ENCODE data around the gene ANKFY1.
"Not testable (repeated sequence)": the region's sequence is repeated elsewhere in the genome, so short reads cannot be mapped to it uniquely, and the experiment has no call there.

ANKFY1 gene

GRCh38 chr17:4256952-4257351, 6.8 kb downstream of the ANKFY1 start:
- no peak for DNase-seq (ENCODE audit: low read depth)

DNA sequence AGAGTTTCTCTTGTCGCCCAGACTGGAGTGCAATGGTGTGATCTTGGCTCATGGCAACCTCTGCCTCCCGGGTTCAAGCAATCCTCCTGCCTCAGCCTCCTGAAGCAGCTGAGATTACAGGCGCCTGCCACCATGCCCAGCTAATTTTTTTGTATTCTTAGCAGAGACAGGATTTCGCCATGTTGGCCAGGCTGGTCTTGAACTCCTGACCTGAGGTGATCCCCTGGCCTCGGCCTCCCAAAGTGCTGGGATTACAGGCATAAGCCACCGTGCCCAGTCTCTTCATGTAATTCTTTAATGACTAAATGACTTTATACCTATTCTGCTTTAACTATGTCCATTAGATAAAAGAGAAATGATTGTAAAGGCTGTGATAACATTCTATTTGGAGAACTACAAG, 8.5 kb downstream of the ANKFY1 start:
- DNase-seq (ENCODE audit: low read depth), result not testable (repeated sequence)

- DNase-seq (ENCODE audit: low read depth), result no peak
These were observed 12.9 kb downstream of the ANKFY1 start for GRCh38 chr17:4250887-4251286.

GRCh38 chr17:4249452-4250029, 14.2 kb downstream of the ANKFY1 start:
- no peak for DNase-seq (ENCODE audit: low read depth)

GRCh38 chr17:4248504-4249277, 15.1 kb downstream of the ANKFY1 start:
- DNase-seq (ENCODE audit: low read depth), result no peak

DNA sequence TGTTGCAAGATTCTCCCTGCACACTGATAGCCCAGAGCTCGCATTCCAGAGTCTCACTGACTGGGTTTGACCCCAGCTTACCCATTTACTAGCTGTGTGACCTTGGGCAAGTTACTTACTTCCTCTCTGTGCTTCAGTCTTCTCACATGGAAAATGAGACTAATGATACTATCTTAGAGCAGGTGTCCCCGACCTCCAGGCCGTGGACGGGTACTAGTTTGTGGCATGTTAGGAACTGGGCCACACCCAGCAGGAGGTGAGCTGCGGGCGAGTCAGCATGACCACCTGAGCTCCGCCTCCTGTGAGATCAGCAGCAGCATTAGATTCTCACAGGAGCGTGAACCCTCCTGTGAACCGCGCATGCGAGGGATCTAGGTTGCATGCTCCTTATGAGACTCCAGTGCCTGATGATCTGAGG, 15.8 kb downstream of the ANKFY1 start:
- DNase-seq (ENCODE audit: low read depth), result no peak

DNA sequence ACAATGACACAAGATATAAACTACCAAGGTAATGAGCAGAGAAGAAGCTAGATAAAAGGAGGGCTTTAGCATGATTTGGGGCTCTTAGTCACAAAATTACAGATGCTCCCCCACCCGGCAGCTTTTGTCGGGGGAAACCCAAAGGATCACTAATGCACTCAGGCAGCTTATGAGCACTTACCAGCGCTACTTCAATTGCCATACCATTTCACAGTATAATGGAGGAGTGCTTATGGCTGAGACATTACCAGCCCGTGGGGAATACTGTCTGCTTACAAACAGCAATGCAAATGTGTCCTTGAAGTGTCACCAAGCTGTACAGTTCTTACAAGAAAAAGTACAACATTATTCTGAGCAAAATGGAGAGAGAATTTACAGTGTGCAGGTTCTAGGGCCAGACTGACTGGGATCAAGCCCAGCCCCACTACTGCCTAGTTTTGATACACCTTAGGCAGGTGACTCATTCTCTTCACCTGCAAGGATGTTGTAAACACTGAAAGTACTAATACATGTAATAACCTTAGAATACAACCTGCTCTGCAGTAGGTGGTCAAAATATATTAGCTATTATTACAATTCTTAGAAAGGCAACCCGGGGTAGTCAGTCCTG, 16.3 kb downstream of the ANKFY1 start:
- DNase-seq (ENCODE audit: low read depth), result no peak

GRCh38 chr17:4246674-4247073, 17.1 kb downstream of the ANKFY1 start:
- no peak for DNase-seq (ENCODE audit: low read depth)

DNA sequence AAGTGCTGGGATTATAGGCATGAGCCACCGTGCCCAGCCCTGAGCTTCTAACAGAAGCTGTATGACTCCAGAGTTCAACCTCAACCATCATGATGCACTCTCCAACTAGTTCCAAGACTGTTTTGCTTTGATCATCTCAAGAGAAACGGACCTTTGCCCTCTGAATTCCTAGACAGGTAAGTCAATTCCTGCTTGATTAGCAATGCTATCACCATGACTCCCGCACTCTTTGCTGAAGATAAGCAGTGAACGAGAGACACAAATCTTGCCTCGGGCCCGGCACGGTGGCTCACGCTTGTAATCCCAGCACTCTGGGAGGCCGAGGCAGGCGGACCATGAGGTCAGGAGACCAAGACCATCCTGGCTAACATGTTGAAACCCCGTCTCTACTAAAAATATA, 22.2 kb downstream of the ANKFY1 start:
- DNase-seq (ENCODE audit: low read depth), result no peak

GRCh38 chr17:4236456-4236855, 27.3 kb downstream of the ANKFY1 start:
- DNase-seq (ENCODE audit: low read depth), result no peak

DNA sequence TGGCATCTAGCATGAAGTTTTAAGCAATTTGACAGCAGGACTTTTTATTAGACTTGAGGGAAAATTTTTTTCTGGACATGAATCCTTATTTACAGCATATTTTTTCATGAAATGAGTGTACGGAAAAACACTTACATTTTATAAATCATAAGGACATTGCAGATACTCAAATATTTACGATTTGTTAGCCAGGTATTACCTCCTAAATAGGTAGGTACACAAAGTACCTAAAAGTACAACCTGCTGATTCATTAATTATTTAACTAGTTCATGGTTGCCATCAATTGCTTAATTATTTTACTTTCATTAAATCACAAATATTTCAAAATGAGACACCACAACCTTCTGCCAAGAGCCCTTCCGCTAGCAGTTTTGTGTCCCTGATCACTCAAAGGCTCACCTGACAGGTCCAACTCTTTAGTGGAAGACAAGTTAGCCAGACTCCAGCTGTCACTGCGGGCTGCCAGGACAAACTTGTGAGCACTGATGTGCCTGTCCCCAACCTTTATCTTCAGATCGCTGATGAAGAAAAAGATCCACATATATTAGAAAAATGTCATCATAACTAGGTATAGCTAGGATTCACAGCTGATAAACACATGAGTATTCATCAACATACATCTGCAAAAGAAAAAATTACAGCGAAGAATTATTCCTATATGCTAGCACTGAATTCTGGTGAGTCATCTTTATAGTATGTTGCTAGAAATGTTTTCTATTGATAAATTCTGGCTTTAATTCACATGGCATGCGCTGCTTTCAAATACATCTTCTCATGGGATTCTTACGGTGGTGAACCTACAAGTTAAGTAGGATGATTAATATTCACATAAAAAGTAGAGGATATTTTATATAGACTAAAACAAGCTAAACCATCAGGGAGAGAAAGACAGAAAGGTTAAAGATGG, 28.2 kb downstream of the ANKFY1 start:
- no peak for DNase-seq (ENCODE audit: low read depth)

DNA sequence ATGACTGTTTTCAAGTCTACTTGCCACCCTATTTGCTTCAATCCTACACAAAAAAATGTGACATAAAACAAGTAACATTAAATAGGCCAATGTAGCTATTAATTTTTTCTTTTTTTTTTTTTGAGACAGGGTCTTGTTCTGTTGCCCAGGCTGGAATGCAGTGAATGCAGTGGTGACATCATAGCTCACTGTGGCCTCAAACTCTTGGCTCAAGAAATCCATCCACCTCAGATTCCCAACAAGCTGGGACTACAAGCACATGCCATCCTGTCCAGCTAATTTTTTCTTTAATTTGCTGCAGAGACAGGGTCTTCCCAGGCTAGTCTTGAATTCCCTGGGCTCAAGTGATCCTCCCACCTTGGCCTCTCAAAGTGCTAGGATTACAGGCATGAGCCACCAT, 29.4 kb downstream of the ANKFY1 start:
- DNase-seq (ENCODE audit: low read depth), result no peak

GRCh38 chr17:4233668-4234258, 30.0 kb downstream of the ANKFY1 start:
- DNase-seq (ENCODE audit: low read depth), result no peak

- no peak for DNase-seq (ENCODE audit: low read depth)
These were observed 31.5 kb downstream of the ANKFY1 start for GRCh38 chr17:4232168-4232813.

- no peak for DNase-seq (ENCODE audit: low read depth)
These were observed 33.9 kb downstream of the ANKFY1 start for GRCh38 chr17:4229627-4230541.

- DNase-seq (ENCODE audit: low read depth), result no peak
These were observed 41.7 kb downstream of the ANKFY1 start for GRCh38 chr17:4221899-4222659.

- no peak for DNase-seq (ENCODE audit: low read depth)
These were observed 42.6 kb downstream of the ANKFY1 start for GRCh38 chr17:4221163-4221562.

- no peak for DNase-seq (ENCODE audit: low read depth)
These were observed 43.1 kb downstream of the ANKFY1 start for GRCh38 chr17:4220655-4221054.

- no peak for DNase-seq (ENCODE audit: low read depth)
These were observed 44.5 kb downstream of the ANKFY1 start for GRCh38 chr17:4219241-4219640.

All from stimulated activated CD8-positive, alpha-beta memory T cell treated with anti-CD3 and anti-CD28 coated beads, Interleukin-15, amount 100 ng/mL, for 1 hour (primary cell).